H9 (cell line): ENCODE data around the gene CCT3. TPM values are rescaled to one million over a fixed set of nuclear protein-coding genes. Genes with fewer than 3 reads are reported as not detected.

ENCODE experiments used
- DNase-seq: peaks from one replicate; pipeline ENCODE4 v3.0.0-alpha.2; 2017
- H2AFZ ChIP-seq: one replicate; pipeline ENCODE4 v1.6.1; 2013; ENCODE audit warnings: mild to moderate bottlenecking, low read length, control low read depth, moderate library complexity
- H2AK5ac ChIP-seq: 2 replicates; pipeline ENCODE4 v1.6.1; 2013; ENCODE audit warnings: low read length, control low read depth, mixed read lengths; ENCODE audit not compliant: insufficient read length
- H2BK120ac ChIP-seq: one replicate; pipeline ENCODE4 v1.6.1; 2013; ENCODE audit warnings: low read depth, mild to moderate bottlenecking, low read length, control low read depth, inconsistent platforms; ENCODE audit not compliant: poor library complexity, severe bottlenecking
- H2BK12ac ChIP-seq: 2 replicates; pipeline ENCODE4 v1.6.1; 2013; ENCODE audit warnings: low read length, control low read depth, mixed read lengths, low read depth; ENCODE audit not compliant: insufficient read length
- H2BK15ac ChIP-seq: 2 replicates; pipeline ENCODE4 v1.6.1; 2013; ENCODE audit warnings: low read depth, low read length, control low read depth
- H2BK20ac ChIP-seq: one replicate; pipeline ENCODE4 v1.6.1; 2013; ENCODE audit warnings: low read depth, mild to moderate bottlenecking, low read length, control low read depth, inconsistent platforms; ENCODE audit not compliant: poor library complexity, severe bottlenecking
- H2BK5ac ChIP-seq: 2 replicates; pipeline ENCODE4 v1.6.1; 2013; ENCODE audit warnings: low read length, control low read depth, mixed read lengths; ENCODE audit not compliant: insufficient read length
- H3K14ac ChIP-seq: 2 replicates; pipeline ENCODE4 v1.6.1; 2013; ENCODE audit warnings: low read length, control low read depth; ENCODE audit not compliant: insufficient read depth
- H3K18ac ChIP-seq: 2 replicates; pipeline ENCODE4 v1.6.1; 2013; ENCODE audit warnings: low read depth, mild to moderate bottlenecking, mixed read lengths, low read length, control low read depth; ENCODE audit not compliant: insufficient read length
- H3K23ac ChIP-seq: 2 replicates; pipeline ENCODE4 v1.6.1; 2013; ENCODE audit warnings: low read length, control low read depth, mixed read lengths, low read depth; ENCODE audit not compliant: insufficient read length
- H3K23me2 ChIP-seq: 2 replicates; pipeline ENCODE4 v1.6.1; 2013; ENCODE audit warnings: low read depth, mild to moderate bottlenecking, mixed read lengths, low read length, control low read depth; ENCODE audit not compliant: insufficient read length, poor library complexity, severe bottlenecking
- H3K27ac ChIP-seq: 2 replicates; pipeline ENCODE4 v1.5.1; 2013; ENCODE audit warnings: low read length, control low read depth, mixed read lengths, low read depth; ENCODE audit not compliant: insufficient read length
- H3K27me3 ChIP-seq: 2 replicates; pipeline ENCODE4 v1.6.1; 2013; ENCODE audit warnings: low read length, control low read depth, inconsistent platforms; ENCODE audit not compliant: insufficient read depth
- H3K4ac ChIP-seq: 2 replicates; pipeline ENCODE4 v1.6.1; 2013; ENCODE audit warnings: low read depth, mild to moderate bottlenecking, control low read depth, inconsistent platforms, low read length, moderate library complexity
- H3K4me1 ChIP-seq: 2 replicates; pipeline ENCODE4 v1.6.1; 2013; ENCODE audit warnings: low read length, control low read depth, inconsistent platforms; ENCODE audit not compliant: insufficient read depth
- H3K4me2 ChIP-seq: 2 replicates; pipeline ENCODE4 v1.6.1; 2013; ENCODE audit warnings: low read length, control low read depth, mixed read lengths; ENCODE audit not compliant: insufficient read length, insufficient read depth
- H3K56ac ChIP-seq: 2 replicates; pipeline ENCODE4 v1.6.1; 2013; ENCODE audit warnings: low read depth, mild to moderate bottlenecking, mixed read lengths, low read length, control low read depth; ENCODE audit not compliant: insufficient read length
- H3K79me1 ChIP-seq: 2 replicates; pipeline ENCODE4 v1.6.1; 2013; ENCODE audit warnings: low read depth, mild to moderate bottlenecking, moderate library complexity, low read length, control low read depth, inconsistent platforms; ENCODE audit not compliant: insufficient read depth, poor library complexity, severe bottlenecking
- H3K79me2 ChIP-seq: 2 replicates; pipeline ENCODE4 v1.6.1; 2013; ENCODE audit warnings: low read length, control low read depth, inconsistent platforms; ENCODE audit not compliant: insufficient read depth
- H3K9ac ChIP-seq: 2 replicates; pipeline ENCODE4 v1.6.1; 2013; ENCODE audit warnings: low read length, control low read depth, mixed read lengths; ENCODE audit not compliant: insufficient read length; ENCODE audit errors: extremely low read depth
- H3K9me3 ChIP-seq: one replicate; pipeline ENCODE4 v1.6.1; 2013; ENCODE audit warnings: low read depth, low read length, inconsistent platforms; ENCODE audit not compliant: control insufficient read depth
- H3T11ph ChIP-seq: one replicate; pipeline ENCODE4 v1.6.1; 2013; ENCODE audit warnings: mild to moderate bottlenecking, low read length, control low read depth, inconsistent platforms
- H4K20me1 ChIP-seq: one replicate; pipeline ENCODE4 v1.6.1; 2013; ENCODE audit not compliant: control insufficient read depth, insufficient read length, insufficient read depth
- H4K5ac ChIP-seq: 2 replicates; pipeline ENCODE4 v1.6.1; 2013; ENCODE audit warnings: low read depth, mild to moderate bottlenecking, mixed read lengths, low read length, control low read depth; ENCODE audit not compliant: insufficient read length
- H4K8ac ChIP-seq: replicated peaks from 2 replicates; pipeline ENCODE4 v1.6.1; 2013; ENCODE audit warnings: low read length, control low read depth, mixed read lengths, low read depth; ENCODE audit not compliant: insufficient read length
- H4K91ac ChIP-seq: 2 replicates; pipeline ENCODE4 v1.6.1; 2013; ENCODE audit warnings: low read depth, mild to moderate bottlenecking, moderate library complexity, mixed read lengths, low read length, control low read depth; ENCODE audit not compliant: insufficient read length
- H3K27ac Mint-ChIP-seq, 3 experiments: 2 replicates in 2 of 3; 3 replicates in 1 of 3; pipeline ENCODE4 v1.8.0; 2020 to 2021; ENCODE audit warnings: mixed read lengths in 3 of 3, mild to moderate bottlenecking in 1 of 3, moderate library complexity in 1 of 3
- H3K27me3 Mint-ChIP-seq: 2 replicates; pipeline ENCODE4 v1.8.0; 2021; ENCODE audit warnings: low read depth, mild to moderate bottlenecking, moderate library complexity, mixed read lengths
- H3K36me3 Mint-ChIP-seq, 3 experiments: 2 replicates in 2 of 3; 3 replicates in 1 of 3; pipeline ENCODE4 v1.8.0; 2020 to 2021; ENCODE audit warnings: low read depth in 3 of 3, mixed read lengths in 3 of 3; ENCODE audit not compliant: insufficient read depth in 1 of 3
- H3K4me1 Mint-ChIP-seq, 2 experiments: 2 replicates each; pipeline ENCODE4 v1.8.0; 2020; ENCODE audit warnings: mixed read lengths in 2 of 2
- H3K4me3 Mint-ChIP-seq, 2 experiments: 2 replicates in 1 of 2; 3 replicates in 1 of 2; pipeline ENCODE4 v1.8.0; 2020 to 2021; ENCODE audit warnings: mild to moderate bottlenecking in 2 of 2, mixed read lengths in 2 of 2, moderate library complexity in 1 of 2
- H3K9me3 Mint-ChIP-seq, 2 experiments: 2 replicates in 1 of 2; 3 replicates in 1 of 2; pipeline ENCODE4 v1.8.0; 2020; ENCODE audit warnings: mild to moderate bottlenecking in 2 of 2, mixed read lengths in 2 of 2, moderate library complexity in 1 of 2
- CTCF ChIP-seq: fragments of 200-600 bp; sonication (generic); conservative IDR thresholded peaks from 3 replicates; pipeline ENCODE4 v1.8.0; 2021; ENCODE audit warnings: antibody characterized with exemption, mild to moderate bottlenecking
- whole genome bisulfite sequencing: extraction: QIAGEN DNeasy Blood & Tissue Kit; methylation state at CpG from one replicate; pipeline ENCODE4 v1.1.7; 2013; ENCODE audit warnings: missing lambda C conversion rate, low lambda C conversion rate, mixed read lengths; ENCODE audit not compliant: insufficient read length; ENCODE audit errors: extremely low coverage; 5-methylcytosine and 5-hydroxymethylcytosine counted together
- total RNA-seq: library from RNA; stranded (reverse); gene quantifications from 2 replicates; pipeline ENCODE4 v1.2.1, GENCODE V29; 2021

Gene CCT3
- total RNA-seq, 1 experiment from 2014 or later, result 524 TPM

DNA sequence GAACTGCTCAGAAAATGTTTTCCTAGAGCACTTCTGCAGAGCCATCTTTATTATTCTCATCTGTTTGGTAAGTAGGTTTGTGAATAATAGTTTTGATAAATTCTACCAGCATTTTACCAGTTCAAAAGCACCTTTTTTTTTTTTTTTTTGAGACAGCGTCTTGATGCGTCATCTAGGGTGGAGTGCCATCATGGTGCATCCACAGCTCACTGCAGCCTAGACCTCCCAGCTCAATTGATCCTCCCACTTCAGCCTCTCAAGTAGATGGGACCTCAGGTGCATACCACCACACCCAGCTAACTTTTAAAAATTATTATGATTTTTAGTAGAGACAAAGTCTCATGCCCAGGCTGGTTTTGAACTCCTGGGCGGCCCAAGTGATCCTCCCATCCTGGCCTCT, 21.2 kb upstream of the CCT3 start:
- Histone ChIP-seq H3K14ac (no peak overlapping the region), H4K8ac (no peak overlapping the region), H2AFZ (no peak overlapping the region), H3K23ac (no peak overlapping the region), H2BK20ac (no peak overlapping the region), H2AK5ac (no peak overlapping the region), H3K4me2 (no peak overlapping the region), H4K5ac (no peak overlapping the region), H3K56ac (no peak overlapping the region), H4K91ac (no peak overlapping the region), H2BK12ac (no peak overlapping the region), H4K20me1 (no peaks in the 10 kb centered on the region), H2BK5ac (no peak overlapping the region), H2BK120ac (no peak overlapping the region), H3T11ph (no peak overlapping the region), H3K9ac (no peak overlapping the region), H3K79me1 (no peaks in the 10 kb centered on the region), H3K18ac (no peak overlapping the region), H3K4me1 (no peaks in the 10 kb centered on the region), H3K4ac (no peak overlapping the region), H3K27ac (no peak overlapping the region), H3K9me3 (no peaks in the 10 kb centered on the region), H3K27me3 (no peaks in the 10 kb centered on the region), H3K79me2 (no peaks in the 10 kb centered on the region), H2BK15ac (no peak overlapping the region), H3K23me2 (no peaks in the 10 kb centered on the region)
- Mint-ChIP-seq H3K9me3 (peaks cover 0 to 3% of the 10 kb centered on the region in 2 experiments; a peak in 2 of 5 replicates), H3K27ac (no peak overlapping the region), H3K4me1 (peaks cover 10 to 13% of the 10 kb centered on the region in 2 experiments), H3K36me3 (no peaks in the 10 kb centered on the region), H3K4me3 (no peak overlapping the region), H3K27me3 (peaks cover 23% of the 10 kb centered on the region)
- no peak for TF ChIP-seq CTCF
- WGBS, result no CpG with 5 or more reads among the region's 3 CpGs
- no peak for DNase-seq
